Activated T-cell treated with anti-CD3 and anti-CD28 coated beads for 24 hours (primary cell): Measurements from ENCODE around the gene KAT2A.

Experiments used
- DNase-seq: peaks from one replicate; pipeline ENCODE4 v3.0.0-alpha.2; 2020; ENCODE audit warnings: low read depth

Gene KAT2A

DNA sequence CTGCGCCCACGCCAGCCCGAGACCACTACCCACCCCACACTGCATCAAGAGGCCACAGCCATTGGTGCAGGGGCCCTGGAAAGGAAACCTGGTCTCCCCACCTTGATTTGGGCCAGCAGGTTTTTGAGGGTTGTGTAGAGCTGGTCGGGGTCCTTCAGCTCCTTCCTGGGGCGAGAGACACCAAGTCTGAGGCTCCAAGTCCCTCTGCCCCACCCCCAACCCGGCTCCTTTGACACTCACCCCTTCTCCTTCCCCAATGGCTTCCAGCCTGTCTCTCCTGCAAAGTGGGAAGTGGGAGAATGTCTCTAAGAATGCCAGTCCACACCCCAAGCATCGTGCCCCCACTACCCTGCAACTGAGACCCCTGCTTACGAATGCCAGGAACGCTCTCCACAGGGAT is 7.0 kb downstream of the KAT2A start:
- no peak for DNase-seq

DNA sequence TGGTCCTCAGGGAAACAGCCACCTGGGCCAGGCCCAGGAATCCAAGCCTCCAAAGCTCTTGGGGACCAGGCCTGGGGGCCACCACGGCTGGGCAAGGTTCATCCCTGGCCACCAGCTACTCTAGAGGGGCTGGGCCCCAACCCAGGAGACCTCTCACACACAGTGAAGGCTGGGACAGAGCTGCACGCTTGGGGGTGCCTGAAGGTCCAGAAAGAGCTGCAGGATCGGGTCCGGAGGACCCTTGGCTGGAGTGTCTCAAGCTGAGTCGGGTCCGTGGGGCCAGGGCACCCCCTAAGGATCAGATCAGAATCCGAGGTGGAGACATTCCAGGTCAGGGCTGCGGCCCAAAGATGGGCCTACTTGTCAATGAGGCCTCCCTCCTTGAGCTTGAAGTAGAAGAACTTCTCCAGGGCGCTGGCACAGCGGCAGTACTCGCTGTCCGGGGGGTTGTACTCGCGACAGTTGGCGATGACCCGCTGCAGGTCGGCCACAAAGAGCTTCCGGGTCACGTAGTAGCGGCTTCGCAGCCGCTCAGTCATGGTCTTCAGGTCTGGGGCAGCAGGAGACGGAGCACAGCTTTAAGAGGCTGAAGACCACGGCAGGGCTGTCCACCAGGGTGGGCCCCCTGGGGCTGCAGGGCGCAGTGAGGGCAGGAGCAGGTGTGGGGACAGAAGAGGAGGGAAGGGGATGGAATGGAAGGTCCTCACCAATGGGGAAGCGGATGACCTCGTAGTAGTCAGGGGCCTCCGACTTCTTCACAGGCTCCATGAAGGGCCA is 7.7 kb downstream of the KAT2A start:
- DNase-seq, result no peak

DNA sequence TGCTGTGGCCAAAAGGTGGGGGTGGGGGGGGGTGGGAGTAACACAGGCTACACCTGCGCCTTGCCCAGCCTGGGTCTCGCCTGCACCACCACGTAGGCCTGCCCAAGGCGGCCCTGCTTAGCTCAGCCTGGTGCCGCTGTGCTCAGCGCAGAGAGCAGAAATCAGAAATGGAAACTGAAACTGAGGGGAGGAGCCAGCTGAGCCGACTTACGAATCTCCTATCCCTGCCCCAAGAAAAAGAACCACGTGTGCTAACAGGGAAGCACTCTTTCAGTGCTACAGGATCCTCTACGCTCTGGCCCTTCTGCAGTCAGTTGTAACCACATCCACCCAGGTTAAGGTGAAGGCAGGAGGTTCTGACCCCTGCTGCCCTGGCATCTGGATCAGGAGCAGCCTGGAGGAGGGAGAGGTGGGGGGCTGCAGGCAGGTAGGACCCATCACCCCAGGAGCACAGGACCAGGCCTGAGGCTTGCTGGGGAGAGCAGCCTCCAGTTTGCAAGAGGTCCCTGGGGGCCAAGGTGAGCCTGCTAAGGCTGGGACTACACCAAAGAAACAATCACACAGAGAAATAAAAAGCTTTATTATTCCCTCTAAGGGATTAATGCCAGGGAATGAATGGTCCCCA is 8.5 kb downstream of the KAT2A start, which contains the start of gene DHX58:
Gene DHX58 (minus strand): TSS at position 163 of the 625 bp plus-strand sequence. CDS start 822 bp downstream, outside the sequence.
- peak; percentile 75 for DNase-seq

DNA sequence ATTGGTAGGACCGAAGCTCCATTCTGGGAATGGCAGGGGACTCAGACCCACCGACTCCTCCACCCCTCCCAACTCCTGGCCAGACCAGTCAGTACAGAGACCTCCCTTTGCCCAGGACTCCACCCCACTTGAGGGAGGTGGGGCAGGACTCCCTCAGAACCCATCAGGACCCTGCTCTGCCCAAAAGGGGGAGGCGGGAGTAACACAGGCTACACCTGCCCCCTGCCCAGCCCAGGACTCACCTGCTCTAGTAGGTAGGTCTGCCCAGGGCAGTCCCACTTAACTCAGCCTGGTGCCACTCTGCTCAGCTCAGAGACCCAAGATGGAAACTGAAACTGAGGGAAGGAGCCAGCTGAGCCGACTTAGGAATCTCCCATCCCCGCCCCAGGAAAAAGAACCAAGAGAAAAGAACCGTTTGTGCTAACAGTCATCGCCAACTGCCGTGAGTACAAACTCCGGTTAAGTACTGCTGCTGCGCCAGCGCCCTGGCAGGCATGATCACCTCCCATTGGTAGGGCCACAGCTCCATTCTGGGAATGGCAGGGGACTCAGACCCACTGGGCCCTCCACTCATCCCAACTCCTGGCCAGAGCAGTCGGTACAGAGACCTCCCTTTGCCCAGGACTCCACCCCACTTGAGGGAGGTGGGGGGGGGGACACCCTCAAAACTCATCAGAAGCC is 9.2 kb downstream of the KAT2A start:
- peak; percentile 16 for DNase-seq

DNA sequence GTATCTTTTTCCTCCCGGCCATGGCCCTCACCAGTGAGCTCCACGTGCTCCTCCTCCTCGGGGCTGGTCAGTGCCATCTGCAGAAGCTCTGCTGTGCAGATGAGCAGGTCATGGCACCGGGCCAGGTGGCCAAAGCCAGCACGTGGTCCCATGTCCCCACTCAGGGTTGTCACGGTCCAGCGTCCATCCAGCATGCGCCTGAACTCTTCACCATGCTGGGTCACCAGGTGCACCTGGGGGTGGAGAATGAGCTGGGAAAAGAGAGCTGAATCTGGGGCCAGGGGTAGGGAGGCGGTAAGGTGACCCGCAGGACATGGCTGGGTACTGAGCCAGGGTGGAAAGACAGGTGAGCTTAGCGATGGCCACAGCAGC is 9.9 kb downstream of the KAT2A start:
- DNase-seq, result no peak

DNA sequence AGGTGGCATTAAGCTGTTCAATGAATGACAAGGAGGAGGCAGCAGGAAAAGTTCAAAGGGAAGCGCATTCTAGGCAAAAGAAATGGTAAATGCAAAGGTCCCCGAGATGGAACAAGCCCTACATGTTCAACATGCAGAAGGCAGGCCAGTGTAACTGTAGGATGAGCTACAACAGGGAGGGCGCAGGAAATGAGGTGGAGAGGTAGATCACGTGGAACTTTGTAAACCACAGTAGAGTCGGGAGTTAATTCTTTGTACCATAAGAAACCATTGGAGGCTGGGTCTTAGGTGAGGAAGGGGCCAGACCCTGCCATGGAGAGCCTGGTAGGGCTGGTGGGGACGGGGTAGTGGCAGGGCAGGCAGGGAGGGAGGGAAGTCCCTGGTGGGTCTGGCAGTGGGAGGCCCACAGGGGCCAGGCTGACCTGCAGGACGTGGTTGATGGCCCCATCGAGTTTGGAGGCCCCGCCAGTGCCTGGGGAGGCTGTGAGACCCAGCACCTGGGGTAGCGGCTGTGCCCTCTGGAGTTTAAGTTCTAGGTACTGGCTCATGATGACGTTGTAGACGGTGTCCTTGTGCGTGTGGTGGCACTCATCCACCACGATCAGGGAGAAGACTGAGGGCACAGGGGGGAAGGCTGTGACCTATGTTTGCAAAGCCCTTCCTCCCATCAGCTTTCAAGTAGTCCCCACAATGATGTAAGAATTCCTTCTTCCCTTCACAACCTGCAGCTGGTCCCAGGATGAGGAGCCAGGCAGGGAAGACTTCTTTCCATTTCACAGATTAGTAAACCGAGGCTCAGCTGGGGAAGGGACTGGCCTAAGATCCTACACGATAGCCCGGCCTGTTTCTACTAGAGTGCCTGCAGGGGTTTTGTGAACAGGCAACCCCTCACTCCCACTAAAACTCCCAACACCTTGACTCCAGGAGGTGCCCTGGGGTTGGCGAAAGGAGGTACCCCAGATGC is 10.6 kb downstream of the KAT2A start:
- no peak for DNase-seq

DNA sequence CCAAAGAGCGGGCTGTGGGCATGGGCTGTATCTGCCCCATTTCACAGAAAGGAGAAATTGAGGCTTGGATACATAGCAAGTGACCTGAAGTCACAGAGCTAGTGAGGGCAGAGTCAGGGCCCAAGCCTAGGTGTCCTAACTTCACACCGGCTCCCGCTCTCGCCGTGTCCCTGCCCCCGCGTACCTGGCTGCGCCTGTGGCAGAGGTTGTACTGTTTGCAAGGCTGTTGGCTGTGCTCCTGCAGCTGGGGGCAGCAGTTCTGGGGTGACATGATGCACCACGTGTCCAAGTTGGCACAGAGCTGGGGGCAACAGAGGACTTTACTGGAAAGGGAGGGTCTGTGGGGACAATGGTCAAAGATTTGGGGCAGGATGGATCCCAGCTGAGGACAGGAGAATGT is 12.1 kb downstream of the KAT2A start:
- DNase-seq, result no peak

DNA sequence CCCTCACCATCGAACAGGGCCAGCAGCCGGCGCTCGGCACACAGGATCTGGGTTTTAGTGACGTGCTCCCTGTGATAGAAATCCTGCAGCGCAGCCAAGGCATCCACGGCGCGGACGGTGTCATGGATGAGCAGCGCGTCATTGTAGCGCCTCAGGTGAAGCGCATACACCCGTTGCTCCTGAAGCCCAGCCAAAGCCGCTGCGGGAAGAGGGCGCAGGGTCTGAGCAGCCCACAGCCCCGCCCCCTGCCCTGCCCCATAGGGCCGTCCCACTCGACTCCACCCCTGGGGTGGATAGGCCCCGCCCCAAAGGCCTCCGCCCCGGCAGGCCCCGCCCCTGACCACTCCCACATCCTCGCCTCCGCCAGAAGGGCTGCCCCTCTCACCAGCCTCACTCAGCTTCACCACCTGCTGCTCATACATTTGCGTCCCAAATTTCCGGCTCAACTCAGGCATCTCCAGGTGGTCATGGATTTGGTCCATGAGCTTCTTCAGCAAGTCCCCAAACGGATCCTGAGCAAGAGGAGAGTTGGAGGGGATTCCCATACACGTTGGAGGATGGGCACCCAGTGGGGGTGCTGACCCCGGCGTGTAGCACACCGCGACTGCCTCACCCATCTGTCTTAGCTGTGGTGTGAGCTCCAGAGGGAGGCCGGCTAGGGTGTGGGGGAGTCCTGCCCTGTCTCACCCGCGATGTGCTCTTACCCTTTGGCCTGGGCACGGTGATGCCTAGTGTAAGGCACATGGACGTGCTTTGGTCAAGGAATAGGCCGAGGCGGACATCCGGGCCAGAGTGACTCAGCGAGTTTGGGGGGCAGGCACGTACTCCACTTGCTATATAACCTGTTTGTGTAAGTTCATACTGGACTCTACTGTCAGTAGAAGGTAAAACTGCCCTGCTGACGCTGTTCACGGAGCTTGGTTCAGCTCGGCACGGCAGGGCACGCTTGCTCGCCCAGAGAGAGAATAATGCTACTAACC is 13.3 kb downstream of the KAT2A start:
- peak; percentile 86 for DNase-seq

DNA sequence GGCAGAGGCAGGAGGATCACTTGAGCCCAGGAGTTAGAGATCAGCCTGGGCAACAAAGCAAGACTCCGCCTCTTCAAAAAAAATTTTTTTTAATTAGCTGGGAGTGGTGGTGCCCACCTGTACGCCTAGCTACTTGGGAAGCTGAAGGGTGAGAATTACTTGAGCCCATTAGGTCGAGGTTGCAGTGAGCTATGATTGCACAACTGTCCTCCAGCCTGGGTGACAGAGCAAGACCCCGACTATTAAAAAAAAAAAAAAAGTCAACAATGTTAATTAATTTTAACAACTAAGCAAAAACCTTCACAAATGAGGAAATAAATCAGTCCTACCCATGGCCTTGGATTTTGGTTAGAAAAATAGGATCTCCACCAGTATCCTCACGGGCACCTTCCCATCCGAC is 14.0 kb downstream of the KAT2A start:
- DNase-seq, result no peak

DNA sequence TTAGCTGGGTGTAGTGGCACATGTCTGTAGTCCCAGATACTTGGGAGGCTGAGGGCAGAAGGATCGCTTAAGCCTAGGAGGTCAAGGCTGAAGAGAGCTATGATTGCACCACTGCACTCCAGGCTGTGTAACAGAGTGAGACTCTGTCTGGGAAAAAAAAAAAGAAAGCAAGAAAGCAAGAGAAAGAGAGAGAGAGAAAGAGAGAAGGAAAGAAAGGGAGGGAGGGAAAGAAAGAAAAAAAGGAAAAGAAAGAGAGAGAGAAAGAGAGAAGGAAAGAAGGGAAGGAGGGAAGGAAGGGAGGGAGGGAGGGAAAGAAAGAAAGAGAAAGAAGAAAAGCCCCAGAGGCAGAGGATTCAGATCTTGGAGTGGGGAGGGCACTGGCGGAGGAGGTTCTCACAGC is 15.2 kb downstream of the KAT2A start:
- no peak for DNase-seq

DNA sequence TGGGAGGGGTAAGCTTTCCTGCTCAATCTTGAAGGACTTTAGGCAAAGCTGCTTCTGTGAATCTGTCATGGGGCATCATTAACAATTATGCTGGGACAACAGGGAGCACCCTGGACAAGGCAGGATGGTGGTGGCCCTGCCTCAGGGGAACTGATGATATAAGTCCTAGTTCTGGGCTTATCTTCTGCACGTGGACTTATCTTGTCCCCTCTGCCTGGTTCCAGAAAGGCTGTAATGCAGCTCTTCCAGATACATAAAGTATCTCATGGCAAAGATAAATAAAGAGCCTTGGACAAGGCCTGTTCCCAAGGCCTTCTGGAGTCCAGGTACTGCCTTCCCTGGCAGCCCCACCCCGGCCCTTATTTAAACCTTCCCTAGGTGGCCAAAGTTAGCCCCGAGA is 16.9 kb downstream of the KAT2A start:
- no peak for DNase-seq

DNA sequence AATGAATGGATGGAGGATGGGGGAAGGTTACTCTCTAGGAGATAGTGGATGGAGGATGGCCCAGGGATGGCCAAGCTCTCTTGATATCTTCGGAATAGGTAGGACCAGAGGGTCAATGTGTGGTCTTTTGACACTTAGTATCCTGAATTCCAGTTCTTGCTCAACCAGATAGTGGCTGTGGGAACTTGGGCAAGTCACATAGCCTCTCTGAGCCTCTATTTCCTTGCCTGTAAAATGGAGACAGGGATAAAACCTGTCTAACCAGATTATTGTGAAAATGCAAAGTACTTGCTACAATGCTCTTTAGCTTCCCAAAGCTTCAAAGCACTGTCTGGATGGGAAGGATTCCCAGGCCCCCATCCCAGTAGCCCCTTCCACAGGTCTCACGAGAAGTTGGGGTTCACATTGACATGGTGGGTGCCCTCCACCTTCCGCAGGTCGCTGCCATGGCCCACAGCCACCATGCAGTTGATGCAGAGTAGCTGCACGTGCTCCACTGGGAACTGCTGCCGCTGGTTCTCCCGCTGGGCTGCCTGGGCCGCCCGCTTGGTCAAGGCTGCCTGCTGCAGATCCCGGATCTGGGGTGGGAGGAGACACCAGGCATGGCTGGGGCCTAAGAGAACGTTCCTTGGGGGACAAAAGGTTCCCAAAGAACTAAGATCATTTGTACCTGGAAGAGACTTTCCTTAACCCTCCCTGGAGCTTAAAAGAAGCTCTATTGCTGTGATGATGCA is 17.8 kb downstream of the KAT2A start:
- no peak for DNase-seq

DNA sequence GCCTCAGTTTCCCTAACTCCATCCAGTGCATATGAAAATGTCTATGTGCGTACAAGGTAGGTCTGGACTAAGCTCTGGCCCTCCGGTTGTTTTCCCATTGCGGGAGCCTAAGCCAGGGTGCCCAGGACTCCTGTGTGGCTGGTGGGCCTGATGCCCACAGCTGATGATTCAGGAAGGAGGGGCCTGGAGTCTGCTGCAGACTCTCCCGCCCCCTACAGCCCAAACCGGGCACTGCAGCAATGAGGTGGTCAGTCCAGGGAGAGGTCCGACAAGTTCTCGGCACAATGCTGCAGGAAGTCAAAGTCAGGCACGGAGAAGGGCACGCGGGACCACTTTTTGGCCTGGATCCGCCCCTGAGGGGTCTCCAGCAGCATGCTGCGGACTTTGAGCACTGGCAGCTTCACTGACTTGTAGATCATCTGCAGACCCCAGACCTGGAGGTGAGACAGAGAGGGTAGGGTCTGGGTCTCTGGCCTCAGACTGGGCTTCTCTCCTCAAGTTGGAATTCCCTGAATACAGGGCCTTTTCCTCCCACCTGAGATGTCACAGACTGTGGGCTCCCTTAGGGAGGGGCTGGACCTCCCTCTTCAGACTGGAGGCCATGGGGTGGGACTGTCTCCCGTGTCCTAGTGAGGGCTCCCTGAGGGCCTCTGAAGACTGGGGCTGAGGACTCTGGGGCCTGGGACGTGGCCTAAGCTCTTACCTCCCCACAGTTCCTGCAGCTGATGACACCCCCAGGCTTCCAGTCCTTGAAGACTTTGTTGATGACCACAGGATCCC is 19.5 kb downstream of the KAT2A start:
- peak; percentile 55 for DNase-seq

DNA sequence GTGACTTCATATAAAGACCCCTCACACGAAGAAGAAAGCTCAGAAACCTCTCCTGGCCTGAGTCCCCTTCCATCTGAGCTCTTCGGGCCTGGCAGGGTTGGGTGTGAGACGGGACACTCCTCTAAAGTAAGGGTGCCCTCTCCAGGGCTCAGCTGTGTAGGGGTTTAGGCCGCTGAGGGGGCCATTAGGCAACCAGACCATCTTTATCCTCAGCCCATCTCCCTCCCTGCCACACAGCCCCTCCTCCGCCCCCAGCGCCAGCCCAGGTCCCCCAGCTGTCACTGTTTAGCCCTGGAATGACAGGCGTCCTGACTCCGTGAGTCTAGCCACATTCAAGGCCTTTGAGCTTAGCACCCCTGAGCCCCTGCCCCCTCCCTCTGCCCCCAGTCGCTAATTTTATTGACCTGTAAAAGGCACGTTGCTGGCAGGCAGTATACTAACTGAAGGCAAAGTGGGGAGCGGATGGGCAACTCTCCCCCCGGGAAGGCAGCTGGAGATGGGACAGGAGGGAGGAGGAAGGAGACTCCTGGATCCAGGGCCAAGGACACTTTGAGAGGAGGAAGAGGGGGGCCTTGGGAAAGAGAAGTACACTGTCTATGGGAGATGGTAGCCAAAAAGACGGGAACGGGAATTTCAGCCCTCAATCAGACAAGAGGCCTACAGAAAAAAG is 22.3 kb downstream of the KAT2A start:
- DNase-seq, result no peak

DNA sequence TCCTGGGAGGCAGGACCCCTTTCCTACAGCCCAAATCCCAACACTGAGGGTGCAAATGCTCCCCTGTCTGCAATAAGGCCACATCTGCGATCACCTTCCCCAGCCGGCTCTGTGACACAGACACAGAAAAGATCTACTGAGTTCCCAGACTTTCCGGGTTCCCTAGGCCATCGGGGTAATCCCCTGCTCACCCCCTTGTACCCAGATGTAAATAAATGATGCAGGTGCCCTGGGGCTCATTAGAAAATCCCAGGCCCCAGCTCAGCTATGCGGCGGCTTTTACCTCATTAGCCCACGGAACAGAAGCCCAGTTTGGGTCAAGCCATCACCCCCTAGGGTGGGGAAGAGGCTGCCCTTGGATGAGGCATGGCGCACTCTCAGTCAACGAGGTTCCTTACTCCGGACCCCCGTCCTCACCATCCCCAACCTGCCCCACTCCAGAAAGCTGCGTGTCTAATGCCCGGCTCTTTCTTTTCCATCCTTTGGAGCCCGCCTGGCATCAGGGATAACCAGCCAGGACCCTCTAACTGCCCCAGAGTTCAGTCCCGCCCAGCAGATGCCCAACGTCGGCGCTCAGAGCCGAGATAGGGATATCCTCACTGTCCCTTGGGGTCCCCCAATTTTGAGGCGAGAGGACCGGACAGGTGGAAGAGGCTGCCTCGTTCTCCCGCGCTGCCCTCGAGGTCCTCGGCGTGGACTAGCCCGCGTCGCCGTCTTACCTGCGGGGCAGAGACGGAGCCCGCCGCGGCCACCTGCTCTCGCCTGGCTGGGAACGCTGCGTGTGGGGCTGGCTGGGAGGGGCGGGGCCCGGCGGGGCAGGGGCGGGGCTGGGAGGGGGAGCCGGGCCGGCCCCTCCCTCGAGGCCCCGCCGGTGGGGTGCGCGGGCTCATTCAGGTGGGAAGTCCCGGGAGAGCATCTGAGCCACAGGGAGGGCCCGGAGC is 23.2 kb downstream of the KAT2A start, which contains the start of gene ZNF385C:
Gene ZNF385C (minus strand): TSS at position 783 of the 941 bp plus-strand sequence. CDS start 35,417 bp downstream, outside the sequence.
- peak; percentile 28 for DNase-seq

DNA sequence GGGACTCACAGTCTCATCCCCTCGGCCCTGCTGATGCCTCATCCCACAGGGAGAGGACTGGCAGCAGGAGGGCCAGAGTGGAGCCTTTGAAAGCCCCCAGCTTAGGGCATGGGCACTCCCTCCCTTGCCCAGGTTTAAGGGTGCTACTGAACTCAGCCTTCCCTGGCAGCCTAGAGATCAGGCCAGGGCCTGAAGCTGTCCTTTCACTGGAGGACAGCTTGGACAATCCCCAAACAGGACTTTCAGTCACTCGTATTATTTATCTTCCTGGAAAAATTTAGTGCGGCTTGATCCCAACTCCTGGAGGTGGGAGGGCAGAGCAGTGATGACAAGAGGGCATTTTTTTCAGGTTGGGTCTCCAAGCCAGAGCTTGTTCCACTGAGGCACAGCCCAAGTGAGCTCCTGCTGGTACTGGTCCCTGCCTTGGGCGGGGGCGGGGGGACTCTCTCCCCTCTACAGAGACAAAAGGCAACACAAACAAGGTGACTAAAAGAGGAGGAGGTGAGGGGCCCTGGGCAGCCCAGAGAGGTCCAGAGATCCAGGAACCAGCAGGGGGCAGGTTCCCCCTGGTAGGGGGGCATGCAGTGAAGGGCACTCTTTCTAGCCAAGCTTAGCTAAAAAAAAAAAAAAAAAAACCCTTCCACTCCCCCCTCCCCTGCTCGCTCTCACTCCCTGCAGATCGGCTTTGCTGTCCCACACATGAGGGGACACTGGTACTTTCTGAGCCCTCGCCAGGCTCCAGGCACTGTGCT is 24.6 kb downstream of the KAT2A start:
- DNase-seq, result no peak
